GM06990 (cell line): ENCODE measurements around the gene CCDC70.

Source experiments
- DNase-seq: peaks from one replicate; pipeline ENCODE4 v3.0.0-alpha.2; 2011; ENCODE audit not compliant: insufficient read length; ENCODE audit errors: extremely low read depth
- H3K27me3 ChIP-seq: replicated peaks from 2 replicates; pipeline ENCODE4 v1.6.0; 2011; ENCODE audit warnings: low read length; ENCODE audit not compliant: control insufficient read depth, insufficient read depth
- H3K36me3 ChIP-seq: 2 replicates; pipeline ENCODE4 v1.5.1; 2011; ENCODE audit warnings: low read length; ENCODE audit not compliant: control insufficient read depth, insufficient read depth
- H3K4me3 ChIP-seq: replicated peaks from 2 replicates; pipeline ENCODE4 v1.5.1; 2011; ENCODE audit warnings: low read depth, mild to moderate bottlenecking, control low read depth, low read length
- TF ChIP-seq, protein P1 (sequence below): IDR thresholded peaks from 2 replicates; pipeline ENCODE4 v1.5.1; 2011; ENCODE audit warnings: low read length, control low read depth, mild to moderate bottlenecking, inconsistent platforms; ENCODE audit not compliant: insufficient read depth, poor library complexity, severe bottlenecking

Gene CCDC70

DNA sequence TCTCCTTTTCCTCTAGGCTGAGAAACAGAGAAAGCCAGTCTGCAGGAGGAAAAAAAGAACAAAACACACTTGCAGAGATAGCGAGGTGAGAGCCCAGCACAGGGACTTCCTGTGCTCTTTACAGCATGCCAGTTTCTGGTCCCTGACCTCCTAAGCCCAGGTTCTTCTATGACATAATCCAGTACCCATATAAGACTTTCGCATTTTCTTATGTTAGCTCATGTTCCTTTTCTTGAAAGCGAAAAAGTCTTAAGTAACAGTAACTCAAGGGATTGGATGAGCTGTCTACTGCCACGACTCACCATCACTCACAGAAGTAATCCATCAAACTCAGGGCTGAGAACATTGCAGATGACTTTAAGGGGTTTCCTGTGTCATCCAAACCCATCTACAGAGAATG, 17.4 kb downstream of the CCDC70 start:
- DNase-seq: no peak
- H3K27me3 ChIP-seq: no peaks in the 10 kb centered on the region; the same call in 1 of the 2 replicates
- H3K4me3 ChIP-seq: no peak overlapping the region
- H3K36me3 ChIP-seq: no peaks in the 10 kb centered on the region
- TF ChIP-seq, protein P1, sequence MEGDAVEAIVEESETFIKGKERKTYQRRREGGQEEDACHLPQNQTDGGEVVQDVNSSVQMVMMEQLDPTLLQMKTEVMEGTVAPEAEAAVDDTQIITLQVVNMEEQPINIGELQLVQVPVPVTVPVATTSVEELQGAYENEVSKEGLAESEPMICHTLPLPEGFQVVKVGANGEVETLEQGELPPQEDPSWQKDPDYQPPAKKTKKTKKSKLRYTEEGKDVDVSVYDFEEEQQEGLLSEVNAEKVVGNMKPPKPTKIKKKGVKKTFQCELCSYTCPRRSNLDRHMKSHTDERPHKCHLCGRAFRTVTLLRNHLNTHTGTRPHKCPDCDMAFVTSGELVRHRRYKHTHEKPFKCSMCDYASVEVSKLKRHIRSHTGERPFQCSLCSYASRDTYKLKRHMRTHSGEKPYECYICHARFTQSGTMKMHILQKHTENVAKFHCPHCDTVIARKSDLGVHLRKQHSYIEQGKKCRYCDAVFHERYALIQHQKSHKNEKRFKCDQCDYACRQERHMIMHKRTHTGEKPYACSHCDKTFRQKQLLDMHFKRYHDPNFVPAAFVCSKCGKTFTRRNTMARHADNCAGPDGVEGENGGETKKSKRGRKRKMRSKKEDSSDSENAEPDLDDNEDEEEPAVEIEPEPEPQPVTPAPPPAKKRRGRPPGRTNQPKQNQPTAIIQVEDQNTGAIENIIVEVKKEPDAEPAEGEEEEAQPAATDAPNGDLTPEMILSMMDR: no peak

DNA sequence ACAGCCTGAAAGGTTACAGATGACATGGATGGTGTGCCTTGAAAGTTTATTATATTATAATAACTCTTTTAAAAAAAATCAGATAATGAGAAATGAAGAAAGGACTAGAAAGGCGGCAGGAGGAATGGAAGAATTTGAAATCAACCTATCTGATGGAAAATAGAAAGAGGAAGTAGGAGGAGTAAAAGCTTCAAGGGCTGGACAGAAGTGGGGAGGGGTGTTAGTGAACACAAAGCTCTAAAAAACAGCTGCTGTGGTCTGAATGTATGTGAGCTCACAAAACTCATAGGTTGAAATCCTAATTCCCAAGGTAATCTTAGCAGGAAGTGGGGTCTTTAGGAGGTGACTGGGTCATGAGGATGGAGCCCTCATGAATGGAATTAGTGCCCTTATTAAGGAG, 19.5 kb downstream of the CCDC70 start:
- H3K4me3 ChIP-seq: no peak overlapping the region
- H3K27me3 ChIP-seq: no peaks in the 10 kb centered on the region
- TF ChIP-seq, protein P1: no peak

DNA sequence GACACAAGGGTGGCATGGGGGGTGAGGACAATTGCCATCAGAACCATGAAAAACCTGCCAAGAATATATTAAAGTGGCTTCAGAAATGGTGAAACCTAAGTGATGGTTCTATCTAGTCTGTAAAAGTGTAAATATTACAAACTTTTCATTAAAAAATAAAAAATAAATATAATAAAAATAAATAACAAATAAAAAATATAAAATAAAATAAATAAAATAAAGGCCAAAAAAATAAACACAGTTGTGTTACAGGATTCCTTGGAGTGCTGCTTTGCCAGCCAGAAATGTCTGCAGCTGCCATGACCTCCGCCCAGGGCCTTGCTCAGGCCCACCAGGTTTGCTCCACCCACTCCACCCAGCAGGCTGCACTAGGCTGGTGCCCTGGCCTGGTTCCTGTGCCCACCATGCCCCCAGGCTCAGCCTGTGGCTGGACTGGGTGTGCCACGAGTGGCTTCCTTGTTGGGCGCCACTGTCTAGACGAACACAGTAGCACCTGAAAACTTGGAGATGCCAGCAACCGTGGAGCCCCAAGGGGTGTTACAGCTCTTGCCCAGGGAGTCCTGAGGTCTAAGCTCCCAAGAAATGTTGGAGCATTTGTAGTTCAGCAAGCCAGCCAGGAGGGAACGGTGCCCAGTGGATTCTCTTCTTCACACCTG, 20.9 kb downstream of the CCDC70 start:
- no peaks in the 10 kb centered on the region for H3K36me3 ChIP-seq
- H3K27me3 ChIP-seq: no peaks in the 10 kb centered on the region
- TF ChIP-seq, protein P1: no peak
- DNase-seq: no peak
- no peak overlapping the region for H3K4me3 ChIP-seq

More for the DNA sequence above, 19.5 kb downstream of the CCDC70 start:
- H3K36me3 ChIP-seq: no peaks in the 10 kb centered on the region
- DNase-seq: no peak

DNA sequence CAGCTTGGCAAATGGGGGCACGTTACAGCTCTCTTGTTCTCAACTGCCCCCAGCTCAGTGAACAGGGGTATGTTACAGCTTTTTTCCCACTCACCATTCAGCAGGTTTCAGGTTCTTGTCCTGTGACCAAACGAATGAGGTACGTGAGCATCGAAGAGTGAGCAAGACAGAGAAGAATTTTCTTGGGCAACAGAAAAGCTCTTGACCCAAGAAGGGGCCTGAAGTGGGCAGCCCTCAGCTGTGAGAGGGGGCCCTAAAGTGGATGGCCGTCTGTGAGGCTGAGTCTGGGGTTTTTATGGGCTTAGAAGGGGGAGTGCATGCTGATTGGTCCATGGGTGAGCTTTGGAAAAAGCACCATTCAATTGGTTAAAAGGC, 21.4 kb downstream of the CCDC70 start:
- H3K4me3 ChIP-seq: no peak overlapping the region
- TF ChIP-seq, protein P1: no peak
- no peak for DNase-seq

DNA sequence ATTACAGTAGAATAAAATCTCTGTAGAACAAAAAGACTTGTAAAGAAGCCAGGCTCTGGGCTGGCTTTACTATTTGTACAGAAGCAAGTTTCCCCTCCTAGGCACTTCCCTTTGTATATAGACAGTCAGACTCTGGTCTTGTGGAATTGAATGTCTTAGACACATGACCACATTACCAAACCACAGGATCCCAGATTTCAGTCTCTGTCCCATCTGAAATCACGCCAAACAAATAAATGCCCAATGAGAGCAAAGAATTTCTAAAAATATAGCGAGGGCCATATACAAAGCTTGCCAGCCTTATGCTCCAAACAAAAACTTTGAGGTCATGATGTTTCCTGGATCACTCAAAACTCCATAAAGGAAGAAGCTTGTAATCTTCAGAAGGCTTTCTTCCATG, 23.9 kb downstream of the CCDC70 start:
- H3K4me3 ChIP-seq: no peak overlapping the region
- no peaks in the 10 kb centered on the region for H3K36me3 ChIP-seq
- no peak for DNase-seq
- TF ChIP-seq, protein P1: no peak
- H3K27me3 ChIP-seq: no peaks in the 10 kb centered on the region; the same call in 1 of the 2 replicates

More for the DNA sequence above, 21.4 kb downstream of the CCDC70 start:
- Histone ChIP-seq H3K27me3 (no peaks in the 10 kb centered on the region), H3K36me3 (no peaks in the 10 kb centered on the region)

DNA sequence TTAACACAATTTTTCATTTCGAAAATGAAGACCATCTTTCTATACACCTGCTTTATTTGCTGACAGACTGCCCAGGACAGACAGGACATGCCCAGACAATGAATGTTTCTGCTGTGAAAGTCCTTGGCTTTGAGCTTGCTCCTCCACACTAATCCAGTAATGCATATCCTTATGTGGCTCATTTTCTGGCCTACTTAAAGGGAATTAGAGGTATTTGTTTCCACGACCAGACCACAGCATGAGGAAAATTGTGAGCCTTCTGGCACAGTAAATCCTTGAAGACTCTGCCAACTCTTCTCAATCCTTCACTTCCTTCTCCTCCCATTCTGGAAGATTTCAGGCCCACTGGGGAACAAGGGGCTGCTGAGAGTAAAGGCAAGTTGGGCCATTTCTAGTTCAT, 25.7 kb downstream of the CCDC70 start:
- TF ChIP-seq, protein P1: no peak
- Histone ChIP-seq H3K4me3 (no peak overlapping the region), H3K27me3 (no peaks in the 10 kb centered on the region; the same call in none of the 2 replicates), H3K36me3 (no peaks in the 10 kb centered on the region)
- DNase-seq: no peak
